GM12875 (cell line): ENCODE data around the gene FRMD4A.

Experiments
- H3K4me3 ChIP-seq: one replicate; pipeline ENCODE4 v1.5.1; 2011; ENCODE audit warnings: low read depth, low read length, control low read depth
- CTCF ChIP-seq: IDR thresholded peaks from 2 replicates; pipeline ENCODE4 v1.5.1; 2011; ENCODE audit warnings: low read depth, mild to moderate bottlenecking, control low read depth, inconsistent platforms, low read length, moderate library complexity, borderline replicate concordance; ENCODE audit not compliant: insufficient read depth

The FRMD4A gene

GRCh38 chr10:13853854-13854253 lies 476.9 kb downstream of the FRMD4A start:
- no peak for TF ChIP-seq CTCF
- no peak overlapping the region for H3K4me3 ChIP-seq

GRCh38 chr10:13852872-13853271 lies 477.9 kb downstream of the FRMD4A start:
- no peak overlapping the region for H3K4me3 ChIP-seq
- TF ChIP-seq CTCF, result no peak

GRCh38 chr10:13851906-13852305 lies 478.8 kb downstream of the FRMD4A start:
- TF ChIP-seq CTCF, result no peak
- no peak overlapping the region for H3K4me3 ChIP-seq

GRCh38 chr10:13848520-13849445 lies 481.9 kb downstream of the FRMD4A start:
- no peak for TF ChIP-seq CTCF
- no peak overlapping the region for H3K4me3 ChIP-seq

GRCh38 chr10:13847201-13847631 lies 483.5 kb downstream of the FRMD4A start:
- 0 out of 2 replicates have a peak, but pooled peaks have one; percentile 19 for TF ChIP-seq CTCF
- no peak overlapping the region for H3K4me3 ChIP-seq

GRCh38 chr10:13845897-13846296 lies 484.8 kb downstream of the FRMD4A start:
- no peak overlapping the region for H3K4me3 ChIP-seq

More at GRCh38 chr10:13845897-13846296, 484.8 kb downstream of the FRMD4A start:
- no peak for TF ChIP-seq CTCF
